ENCODE results near the gene TMEM26. TPM values are rescaled to one million over a fixed set of nuclear protein-coding genes. Genes with fewer than 3 reads are reported as not detected.

TMEM26 gene
- total RNA-seq, 1 donor from 2014 or later: 1.0 TPM

DNA sequence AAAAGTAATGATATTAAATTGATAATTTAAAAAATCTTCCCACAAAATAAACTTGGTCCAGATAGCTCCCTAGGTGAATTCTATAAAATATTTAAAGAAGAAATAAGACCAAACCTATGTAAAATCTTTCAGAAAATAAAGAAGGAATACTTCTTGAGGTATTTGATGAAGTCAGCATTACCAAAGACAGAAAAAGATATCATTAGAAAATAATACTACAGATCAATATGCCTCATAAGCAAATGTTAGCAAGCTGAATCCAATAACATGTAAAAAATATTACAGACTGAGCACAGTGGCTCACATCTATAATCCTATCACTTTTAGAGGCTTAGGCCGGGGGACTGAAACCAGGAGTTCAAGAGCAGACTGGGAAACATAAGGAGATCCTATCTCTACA lies 30.0 kb downstream of the TMEM26 start:
- Mint-ChIP-seq H3K27ac (ENCODE audit: unreplicated experiment) (no peak overlapping the region), H3K4me3 (ENCODE audit: unreplicated experiment) (no peak overlapping the region), H3K4me1 (ENCODE audit: low read depth) (no peaks in the 10 kb centered on the region), H3K36me3 (ENCODE audit: low read depth) (peaks cover 26% of the 10 kb centered on the region), H3K9me3 (ENCODE audit: low read depth) (peaks cover 53% of the 10 kb centered on the region), H3K27me3 (ENCODE audit: low read depth) (peaks cover 5% of the 10 kb centered on the region)
- TF ChIP-seq CTCF (IDR thresholded peaks at IDR 0.05): no peak
- DNase-seq (ENCODE audit: low spot score): no peak

GRCh38 chr10:61417661-61418060 lies 35.5 kb downstream of the TMEM26 start:
- H3K27ac Mint-ChIP-seq (ENCODE audit: unreplicated experiment): no peak overlapping the region

DNA sequence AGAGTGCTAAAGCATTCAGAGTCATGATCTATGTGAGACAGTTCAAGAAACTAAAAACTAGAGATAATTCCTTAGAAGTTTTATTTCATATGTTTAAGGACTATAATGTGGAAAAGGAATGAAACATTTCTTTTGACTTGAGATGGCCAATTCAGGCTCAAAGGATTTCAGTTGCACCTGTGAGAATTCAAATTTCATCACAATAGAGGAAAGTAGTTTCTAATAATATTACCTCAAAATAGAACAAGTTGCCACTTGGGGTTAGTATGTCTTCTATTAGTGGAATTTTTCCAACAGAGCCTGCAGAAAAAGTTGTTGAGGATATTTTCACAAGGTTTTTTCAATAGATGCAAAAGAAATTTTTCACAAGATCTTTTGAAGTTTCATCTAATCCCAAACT lies 37.4 kb downstream of the TMEM26 start:
- no peak overlapping the region for H3K4me3 Mint-ChIP-seq (ENCODE audit: unreplicated experiment)

More at GRCh38 chr10:61417661-61418060, 35.5 kb downstream of the TMEM26 start:
- Mint-ChIP-seq H3K4me1 (ENCODE audit: low read depth) (no peaks in the 10 kb centered on the region), H3K4me3 (ENCODE audit: unreplicated experiment) (no peak overlapping the region), H3K9me3 (ENCODE audit: low read depth) (peaks cover 29% of the 10 kb centered on the region), H3K36me3 (ENCODE audit: low read depth) (peaks cover 22% of the 10 kb centered on the region), H3K27me3 (ENCODE audit: low read depth) (peaks cover 16% of the 10 kb centered on the region)
- DNase-seq (ENCODE audit: low spot score): no peak
- TF ChIP-seq CTCF (IDR thresholded peaks at IDR 0.05): no peak

GRCh38 chr10:61411706-61412105 lies 41.5 kb downstream of the TMEM26 start:
- Mint-ChIP-seq H3K27ac (ENCODE audit: unreplicated experiment) (no peak overlapping the region), H3K36me3 (ENCODE audit: low read depth) (peaks cover 3% of the 10 kb centered on the region), H3K9me3 (ENCODE audit: low read depth) (no peaks in the 10 kb centered on the region), H3K4me3 (ENCODE audit: unreplicated experiment) (no peak overlapping the region), H3K4me1 (ENCODE audit: low read depth) (peaks cover 11% of the 10 kb centered on the region), H3K27me3 (ENCODE audit: low read depth) (peaks cover 14% of the 10 kb centered on the region)
- no peak for DNase-seq (ENCODE audit: low spot score)
- no peak for TF ChIP-seq CTCF (IDR thresholded peaks at IDR 0.05)

More for the DNA sequence above, 37.4 kb downstream of the TMEM26 start:
- TF ChIP-seq CTCF (IDR thresholded peaks at IDR 0.05): no peak
- Mint-ChIP-seq H3K36me3 (ENCODE audit: low read depth) (peaks cover 12% of the 10 kb centered on the region), H3K27ac (ENCODE audit: unreplicated experiment) (no peak overlapping the region), H3K9me3 (ENCODE audit: low read depth) (peaks cover 13% of the 10 kb centered on the region), H3K27me3 (ENCODE audit: low read depth) (peaks cover 16% of the 10 kb centered on the region), H3K4me1 (ENCODE audit: low read depth) (no peaks in the 10 kb centered on the region)
- no peak for DNase-seq (ENCODE audit: low spot score)

GRCh38 chr10:61410353-61411070 lies 42.7 kb downstream of the TMEM26 start:
- peak; percentile 61 for DNase-seq (ENCODE audit: low spot score)
- H3K4me3 Mint-ChIP-seq (ENCODE audit: unreplicated experiment): no peak overlapping the region
- peaks cover 14% of the 10 kb centered on the region for H3K27me3 Mint-ChIP-seq (ENCODE audit: low read depth)
- H3K36me3 Mint-ChIP-seq (ENCODE audit: low read depth): peaks cover 3% of the 10 kb centered on the region
- H3K9me3 Mint-ChIP-seq (ENCODE audit: low read depth): no peaks in the 10 kb centered on the region
- no peak for TF ChIP-seq CTCF (IDR thresholded peaks at IDR 0.05)
- H3K4me1 Mint-ChIP-seq (ENCODE audit: low read depth): peaks cover 13% of the 10 kb centered on the region
- no peak overlapping the region for H3K27ac Mint-ChIP-seq (ENCODE audit: unreplicated experiment)
